Tibial artery (tissue), 4 donors: ENCODE results near the gene CTIF.

Source experiments
- DNase-seq, 2 donors: peaks; one replicate each; pipeline ENCODE4 v3.0.0-alpha.2; 2019
- H3K27ac ChIP-seq, 2 donors: fragments of 200-600 bp; sonication (generic) in 1 of 2; 1 replicate in 1 of 2; 2 replicates in 1 of 2; pipeline ENCODE4 v1.5.1; 2018 to 2019; ENCODE audit warnings: mild to moderate bottlenecking in 1 of 2
- H3K27me3 ChIP-seq, 2 donors: fragments of 200-600 bp; sonication (generic) in 1 of 2; one replicate each; pipeline versions ENCODE4 v1.5.1 to v1.6.0; 2016 to 2019
- H3K36me3 ChIP-seq, 3 donors: fragments of 200-600 bp; sonication (generic) in 2 of 3; one replicate each; pipeline ENCODE4 v1.5.1; 2016 to 2019; ENCODE audit warnings: mild to moderate bottlenecking in 2 of 3
- H3K4me1 ChIP-seq, 4 donors: fragments of 200-600 bp; sonication (generic) in 2 of 4; 1 replicate in 3 of 4; 2 replicates in 1 of 4; pipeline ENCODE4 v1.5.1; 2016 to 2019
- H3K4me3 ChIP-seq, 2 donors: fragments of 200-600 bp; sonication (generic) in 1 of 2; 1 replicate in 1 of 2; 2 replicates in 1 of 2; pipeline ENCODE4 v1.5.1; 2018 to 2019; ENCODE audit warnings: mild to moderate bottlenecking in 2 of 2
- H3K9me3 ChIP-seq, 3 donors: fragments of 200-600 bp; sonication (generic) in 1 of 3; one replicate each; pipeline ENCODE4 v1.5.1; 2016 to 2019
- intact Hi-C: fragments of 100-400 bp; cut with DNase I; formaldehyde crosslinking; loops from one replicate; pipeline ENCODE4 v1.15.0; 2023; ENCODE audit warnings: low total_unique reads
- TF ChIP-seq, protein P1 (sequence below), 2 experiments: fragments of 200-600 bp in 1 of 2; fragments of 450-650 bp in 1 of 2; IDR thresholded peaks; one replicate each; pipeline ENCODE4 v1.5.1; 2017 to 2019; ENCODE audit warnings: antibody characterized with exemption in 2 of 2, mild to moderate bottlenecking in 1 of 2, moderate library complexity in 1 of 2

The CTIF gene

GRCh38 chr18:48572402-48573126 is 33.7 kb downstream of the CTIF start:
- TF ChIP-seq, protein P1, sequence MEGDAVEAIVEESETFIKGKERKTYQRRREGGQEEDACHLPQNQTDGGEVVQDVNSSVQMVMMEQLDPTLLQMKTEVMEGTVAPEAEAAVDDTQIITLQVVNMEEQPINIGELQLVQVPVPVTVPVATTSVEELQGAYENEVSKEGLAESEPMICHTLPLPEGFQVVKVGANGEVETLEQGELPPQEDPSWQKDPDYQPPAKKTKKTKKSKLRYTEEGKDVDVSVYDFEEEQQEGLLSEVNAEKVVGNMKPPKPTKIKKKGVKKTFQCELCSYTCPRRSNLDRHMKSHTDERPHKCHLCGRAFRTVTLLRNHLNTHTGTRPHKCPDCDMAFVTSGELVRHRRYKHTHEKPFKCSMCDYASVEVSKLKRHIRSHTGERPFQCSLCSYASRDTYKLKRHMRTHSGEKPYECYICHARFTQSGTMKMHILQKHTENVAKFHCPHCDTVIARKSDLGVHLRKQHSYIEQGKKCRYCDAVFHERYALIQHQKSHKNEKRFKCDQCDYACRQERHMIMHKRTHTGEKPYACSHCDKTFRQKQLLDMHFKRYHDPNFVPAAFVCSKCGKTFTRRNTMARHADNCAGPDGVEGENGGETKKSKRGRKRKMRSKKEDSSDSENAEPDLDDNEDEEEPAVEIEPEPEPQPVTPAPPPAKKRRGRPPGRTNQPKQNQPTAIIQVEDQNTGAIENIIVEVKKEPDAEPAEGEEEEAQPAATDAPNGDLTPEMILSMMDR (IDR thresholded peaks at IDR 0.05), result no peak
- no peak for DNase-seq
- no peaks in the 10 kb centered on the region for H3K9me3 ChIP-seq
- peaks cover 0 to 7% (median 0%) of the 10 kb centered on the region in 3 donors for H3K36me3 ChIP-seq
- no peak overlapping the region for H3K4me3 ChIP-seq
- H3K27ac ChIP-seq, result peak overlapping the region; percentile 16 to 53
- intact Hi-C loops, result no loop called here
- peaks cover 0 to 75% (median 32%) of the 10 kb centered on the region in 4 donors for H3K4me1 ChIP-seq
- no peaks in the 10 kb centered on the region for H3K27me3 ChIP-seq

DNA sequence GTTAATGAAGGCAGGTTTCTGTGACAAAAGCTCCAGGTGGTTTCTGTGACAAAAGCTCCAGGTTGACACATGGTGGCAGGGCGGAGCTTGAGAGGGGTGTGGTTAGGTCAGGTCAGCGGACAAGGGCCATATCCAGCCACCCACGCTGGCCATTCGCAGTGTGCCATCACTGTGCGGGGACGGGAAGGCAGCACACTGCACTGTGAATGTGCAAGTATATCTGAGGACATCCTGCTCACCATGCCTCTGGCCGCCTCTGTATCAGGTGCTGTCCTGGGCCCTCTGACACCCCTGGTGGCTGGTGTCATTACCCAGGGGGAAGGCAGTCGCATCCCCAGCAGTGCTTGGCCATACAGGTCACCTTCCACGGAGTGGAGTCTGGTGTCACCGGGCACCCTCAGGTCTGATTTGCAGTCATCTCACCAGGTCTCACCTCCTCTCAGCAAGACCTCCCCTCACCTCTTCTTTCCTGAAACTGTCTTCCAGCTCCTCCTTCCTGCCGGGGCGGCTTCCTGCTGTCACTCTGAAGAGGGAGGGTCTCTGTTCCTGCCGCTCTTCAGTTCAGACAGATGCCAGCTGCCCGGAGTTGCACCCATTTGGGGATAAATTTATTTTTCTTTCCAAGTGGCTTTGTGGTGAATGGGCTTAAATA is 34.9 kb downstream of the CTIF start:
- H3K27me3 ChIP-seq, result no peaks in the 10 kb centered on the region
- H3K27ac ChIP-seq, result peak overlapping the region in 1 of 2 donors; percentile 53
- DNase-seq, result no peak
- no peaks in the 10 kb centered on the region for H3K9me3 ChIP-seq
- TF ChIP-seq, protein P1 (IDR thresholded peaks at IDR 0.05), result no peak
- peaks cover 0 to 75% (median 32%) of the 10 kb centered on the region in 4 donors for H3K4me1 ChIP-seq
- intact Hi-C loops, result no loop called here
- H3K4me3 ChIP-seq, result no peak overlapping the region
- peaks cover 0 to 7% (median 0%) of the 10 kb centered on the region in 3 donors for H3K36me3 ChIP-seq

DNA sequence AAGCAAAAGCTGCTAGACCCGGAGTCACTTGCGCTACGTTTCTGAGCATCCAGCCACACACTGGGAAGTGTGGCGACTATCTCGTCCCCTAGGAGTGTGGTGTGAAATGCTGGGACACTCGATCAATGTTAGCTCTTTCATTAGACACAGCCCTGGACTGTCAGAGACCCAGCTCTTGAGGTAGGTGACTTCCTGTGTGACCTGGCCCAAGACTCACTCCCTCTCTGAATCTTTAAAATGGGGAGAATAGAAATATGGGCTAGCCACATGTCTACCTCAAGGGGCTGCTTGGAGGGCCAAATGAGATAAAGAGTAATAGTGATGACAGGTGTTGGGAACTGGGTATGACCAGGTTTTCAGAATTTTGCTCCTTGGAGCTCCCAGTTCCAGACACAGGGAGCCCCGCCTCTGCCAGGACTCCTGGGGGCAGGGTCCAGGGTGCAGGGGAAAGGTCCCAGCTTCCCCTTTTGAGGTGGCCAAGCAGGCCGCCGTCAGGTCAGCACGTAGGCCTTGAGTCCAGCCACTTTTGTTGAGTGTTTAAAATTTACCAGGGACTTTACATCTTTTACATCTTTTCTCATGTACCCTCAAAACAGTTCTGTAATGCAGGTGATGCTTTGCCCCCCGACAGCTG is 36.0 kb downstream of the CTIF start:
- Histone ChIP-seq H3K36me3 (peaks cover 0 to 7% (median 0%) of the 10 kb centered on the region in 3 donors), H3K4me3 (no peak overlapping the region), H3K4me1 (peaks cover 0 to 70% (median 30%) of the 10 kb centered on the region in 4 donors), H3K27me3 (no peaks in the 10 kb centered on the region), H3K9me3 (no peaks in the 10 kb centered on the region), H3K27ac (peak overlapping the region in 1 of 2 donors; percentile 38)
- TF ChIP-seq, protein P1 (IDR thresholded peaks at IDR 0.05), result no peak
- DNase-seq, result no peak
- intact Hi-C loops, result no loop called here

GRCh38 chr18:48575301-48575657 is 36.4 kb downstream of the CTIF start:
- Histone ChIP-seq H3K4me1 (peaks cover 0 to 70% (median 27%) of the 10 kb centered on the region in 4 donors), H3K27ac (peak overlapping the region in 1 of 2 donors; percentile 38)

More at GRCh38 chr18:48575301-48575657, 36.4 kb downstream of the CTIF start:
- Histone ChIP-seq H3K36me3 (peaks cover 0 to 7% (median 0%) of the 10 kb centered on the region in 3 donors), H3K9me3 (no peaks in the 10 kb centered on the region), H3K4me3 (no peak overlapping the region), H3K27me3 (no peaks in the 10 kb centered on the region)
- intact Hi-C loops, result no loop called here
- TF ChIP-seq, protein P1 (IDR thresholded peaks at IDR 0.05), result no peak
- no peak for DNase-seq
